Skeletal muscle tissue (tissue), 4 donors: ENCODE measurements around the gene SLC26A4. TPM values are rescaled to one million over a fixed set of nuclear protein-coding genes. Genes with fewer than 3 reads are reported as not detected.

Experiments
- H3K27ac ChIP-seq: one replicate; pipeline ENCODE4 v1.7.0; 2013; ENCODE audit warnings: mild to moderate bottlenecking, low read depth, low read length, inconsistent platforms
- H3K27me3 ChIP-seq, 3 donors: one replicate each; pipeline ENCODE4 v1.7.0; 2013; ENCODE audit warnings: low read length in 3 of 3; ENCODE audit not compliant: control insufficient read depth in 3 of 3, insufficient read depth in 3 of 3
- H3K36me3 ChIP-seq, 3 donors: one replicate each; pipeline ENCODE4 v1.7.0; 2013; ENCODE audit warnings: low read length in 3 of 3; ENCODE audit not compliant: control insufficient read depth in 3 of 3, insufficient read depth in 3 of 3
- H3K4me1 ChIP-seq, 3 donors: one replicate each; pipeline ENCODE4 v1.7.0; 2013; ENCODE audit warnings: low read length in 3 of 3, mild to moderate bottlenecking in 3 of 3; ENCODE audit not compliant: control insufficient read depth in 3 of 3, insufficient read depth in 3 of 3
- H3K4me3 ChIP-seq, 3 donors: one replicate each; pipeline ENCODE4 v1.7.0; 2013; ENCODE audit warnings: low read length in 3 of 3
- H3K9ac ChIP-seq, 3 donors: one replicate each; pipeline ENCODE4 v1.7.0; 2013; ENCODE audit warnings: low read length in 3 of 3, mild to moderate bottlenecking in 3 of 3, moderate library complexity in 2 of 3, low read depth in 1 of 3
- H3K9me3 ChIP-seq, 3 donors: one replicate each; pipeline ENCODE4 v1.7.0; 2013; ENCODE audit warnings: low read length in 3 of 3; ENCODE audit not compliant: control insufficient read depth in 3 of 3
- total RNA-seq: library from RNA; depleted of rRNA; stranded (reverse); fragments of >200 nt; gene quantifications from one replicate; pipeline ENCODE4 v1.2.3, GENCODE V29; 2014
- donor health status: Osteomylitis.

SLC26A4 gene
- total RNA-seq, 1 donor from 2014 or later, result 0.52 TPM

DNA sequence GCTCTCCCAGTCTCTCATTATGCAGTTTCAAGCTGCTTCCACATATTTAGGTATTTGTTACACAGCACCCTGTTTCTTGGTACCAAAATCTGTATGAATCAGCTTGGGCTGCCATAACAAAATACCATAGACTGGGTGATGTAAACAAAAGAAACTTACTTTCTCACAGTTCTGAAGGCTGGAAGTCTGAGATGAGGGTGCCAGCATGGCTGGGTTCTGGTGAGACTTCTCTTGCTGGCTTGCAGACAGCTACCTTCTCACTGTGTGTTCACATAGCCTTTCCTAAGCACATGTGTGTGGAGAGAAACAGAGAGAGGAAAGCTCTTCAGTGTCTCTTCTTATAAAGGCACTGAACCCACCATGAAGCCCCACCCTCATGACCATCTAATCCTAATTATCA, 67.6 kb downstream of the SLC26A4 start:
- no peak overlapping the region for H3K9ac ChIP-seq
- no peaks in the 10 kb centered on the region for H3K36me3 ChIP-seq
- H3K27me3 ChIP-seq, result peaks cover 0 to 10% (median 0%) of the 10 kb centered on the region in 3 donors
- no peaks in the 10 kb centered on the region for H3K9me3 ChIP-seq
- H3K4me1 ChIP-seq, result no peaks in the 10 kb centered on the region
- no peak overlapping the region for H3K4me3 ChIP-seq
- no peak overlapping the region for H3K27ac ChIP-seq

DNA sequence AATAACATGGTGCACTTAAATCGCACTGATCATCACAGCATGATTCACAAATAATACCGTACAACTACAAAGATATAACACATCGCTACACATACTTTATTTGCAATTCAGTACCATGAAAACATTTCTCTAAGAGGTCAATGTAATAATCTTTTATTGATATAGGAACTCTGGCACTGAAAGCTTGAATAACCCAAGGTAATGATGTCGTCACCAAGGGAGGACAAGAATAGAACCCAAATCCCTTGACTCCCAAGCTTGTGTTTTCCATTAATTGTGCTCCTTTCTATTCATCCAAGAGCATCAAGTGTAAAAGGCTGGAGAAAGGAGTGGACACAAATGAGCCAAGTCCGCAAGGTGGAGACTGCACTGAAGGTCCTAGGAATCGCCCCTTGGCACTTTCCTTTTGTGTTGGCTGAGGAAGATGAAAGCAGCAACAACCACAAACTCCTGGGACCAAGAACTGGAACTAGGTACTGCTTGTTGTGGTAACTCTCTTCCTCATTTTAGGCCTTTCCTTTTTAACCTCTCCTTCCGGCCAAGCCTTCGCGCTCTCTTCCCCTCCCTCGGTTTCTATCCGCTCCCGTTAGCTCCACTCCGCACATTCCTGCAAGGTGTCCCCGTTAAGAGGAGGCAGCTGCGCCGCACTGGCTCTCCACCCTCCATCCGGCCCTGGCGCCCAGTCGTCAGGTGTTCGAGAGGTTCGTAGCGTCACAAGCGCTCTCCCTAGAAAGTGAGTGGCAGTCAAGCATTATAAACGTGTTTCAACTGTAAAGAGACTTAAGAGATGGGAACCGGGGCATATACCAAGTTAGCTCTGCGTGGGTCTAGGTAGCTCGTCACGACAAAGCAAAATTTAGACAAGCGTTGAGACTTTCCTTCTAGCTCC, 82.3 kb downstream of the SLC26A4 start:
- Histone ChIP-seq H3K4me3 (peak overlapping the region; percentile 95 to 97 (median 97)), H3K36me3 (no peaks in the 10 kb centered on the region), H3K9ac (peak overlapping the region; percentile 95 to 99 (median 98)), H3K27ac (peak overlapping the region; percentile 98), H3K27me3 (no peaks in the 10 kb centered on the region), H3K9me3 (no peaks in the 10 kb centered on the region), H3K4me1 (peaks cover 24 to 27% (median 26%) of the 10 kb centered on the region in 3 donors)

DNA sequence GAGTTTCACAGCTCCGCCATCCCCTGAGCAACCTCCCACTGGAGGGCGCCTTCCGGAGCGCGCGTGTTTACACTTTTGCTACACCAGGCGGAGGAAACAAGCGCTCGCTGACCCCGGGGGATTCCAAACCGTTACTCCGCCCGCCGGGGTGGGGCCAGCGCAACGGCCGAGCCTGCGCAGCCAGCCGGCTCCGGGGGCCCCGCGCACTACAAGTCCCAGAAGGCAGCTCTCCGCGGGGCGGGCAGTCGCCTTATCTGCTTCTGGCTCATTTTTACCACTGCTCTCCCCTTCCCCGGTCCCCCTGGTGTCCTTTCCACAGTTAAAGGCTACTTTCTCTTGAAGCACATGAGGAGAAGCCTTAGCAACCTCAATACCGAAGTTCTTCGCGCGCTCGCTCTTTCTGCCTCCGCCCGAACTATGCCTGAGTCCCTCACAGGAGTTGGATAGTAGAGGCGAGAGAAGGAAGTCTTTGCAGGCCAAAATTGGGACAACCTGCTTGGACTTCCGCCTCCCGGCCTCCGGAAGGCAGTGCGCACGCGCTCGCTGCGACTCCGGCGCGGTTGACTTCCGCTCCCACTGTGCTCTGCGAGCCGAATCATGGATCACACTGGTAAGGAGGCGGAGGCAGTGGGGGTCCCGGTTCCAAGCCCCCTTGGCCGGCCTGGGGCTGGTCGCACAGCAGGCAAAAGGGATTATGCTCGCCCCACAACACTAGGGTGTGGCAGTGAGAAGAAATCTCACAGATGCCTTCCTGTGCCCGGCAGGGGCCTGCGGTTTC, 83.1 kb downstream of the SLC26A4 start, which contains the start of gene CBLL1:
Gene CBLL1 (plus strand): TSS at position 576 of the 778 bp plus-strand sequence. CDS start 22 bp downstream, at position 598.
- H3K27me3 ChIP-seq, result no peaks in the 10 kb centered on the region
- peaks cover 0 to under 1% (median 0%) of the 10 kb centered on the region in 3 donors for H3K36me3 ChIP-seq
- H3K4me3 ChIP-seq, result peak within 1 kb of the TSS; percentile 95 to 97 (median 97)
- H3K9ac ChIP-seq, result peak within 1 kb of the TSS; percentile 95 to 99 (median 98)
- H3K4me1 ChIP-seq, result peaks cover 24 to 27% (median 26%) of the 10 kb centered on the region in 3 donors
- H3K27ac ChIP-seq, result peak within 1 kb of the TSS; percentile 98
- H3K9me3 ChIP-seq, result no peaks in the 10 kb centered on the region

DNA sequence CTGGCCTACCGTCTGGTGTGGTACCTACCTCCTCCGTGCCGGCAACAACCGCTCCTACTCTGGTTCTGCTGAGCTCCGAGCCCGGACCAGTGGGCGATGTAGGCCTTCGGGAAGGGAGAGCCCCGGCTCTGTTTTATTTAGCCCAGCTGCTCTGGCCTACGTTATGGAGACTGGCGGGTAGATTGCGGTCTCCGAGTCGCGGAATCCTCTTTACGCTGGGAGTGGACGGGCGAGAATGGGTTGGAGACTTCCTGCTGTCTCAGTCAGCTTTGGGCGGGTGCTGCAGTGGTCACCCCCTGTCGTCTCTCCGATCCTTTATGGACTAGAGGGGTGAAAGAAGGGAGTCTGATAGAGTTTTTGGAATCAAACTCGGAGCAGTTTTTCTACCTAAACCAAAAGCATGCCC, 83.7 kb downstream of the SLC26A4 start:
- peak overlapping the region; percentile 95 to 97 (median 97) for H3K4me3 ChIP-seq
- H3K27me3 ChIP-seq, result no peaks in the 10 kb centered on the region
- H3K4me1 ChIP-seq, result peaks cover 24 to 27% (median 26%) of the 10 kb centered on the region in 3 donors
- no peaks in the 10 kb centered on the region for H3K9me3 ChIP-seq
- H3K27ac ChIP-seq, result peak overlapping the region; percentile 98
- peak overlapping the region; percentile 95 to 99 (median 98) for H3K9ac ChIP-seq
- H3K36me3 ChIP-seq, result peaks cover 0 to 2% (median 0%) of the 10 kb centered on the region in 3 donors

DNA sequence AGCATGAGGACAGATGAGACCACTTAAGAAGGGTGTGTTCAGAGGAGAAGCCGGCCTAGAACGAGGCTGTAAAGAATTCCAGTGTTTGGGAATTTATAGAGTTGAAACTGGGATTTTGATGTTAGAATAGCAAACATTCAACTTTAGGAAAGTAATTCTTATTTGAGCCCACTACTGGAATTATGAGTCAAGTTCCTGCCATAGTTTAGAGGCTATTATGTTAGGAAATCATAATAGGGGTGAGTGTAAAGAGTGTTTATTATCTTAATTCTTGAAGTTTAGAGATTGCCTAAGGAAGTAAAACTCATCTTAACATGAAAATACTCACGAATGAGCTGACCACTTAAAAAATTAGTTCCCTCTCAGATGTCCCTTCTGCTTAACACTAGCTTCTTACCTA, 85.4 kb downstream of the SLC26A4 start:
- Histone ChIP-seq H3K9ac (peak overlapping the region; percentile 16 to 95 (median 44)), H3K36me3 (peaks cover under 1 to 9% (median 6%) of the 10 kb centered on the region in 3 donors), H3K27me3 (no peaks in the 10 kb centered on the region), H3K27ac (no peak overlapping the region), H3K4me1 (peaks cover 24 to 27% (median 26%) of the 10 kb centered on the region in 3 donors), H3K4me3 (no peak overlapping the region), H3K9me3 (no peaks in the 10 kb centered on the region)

DNA sequence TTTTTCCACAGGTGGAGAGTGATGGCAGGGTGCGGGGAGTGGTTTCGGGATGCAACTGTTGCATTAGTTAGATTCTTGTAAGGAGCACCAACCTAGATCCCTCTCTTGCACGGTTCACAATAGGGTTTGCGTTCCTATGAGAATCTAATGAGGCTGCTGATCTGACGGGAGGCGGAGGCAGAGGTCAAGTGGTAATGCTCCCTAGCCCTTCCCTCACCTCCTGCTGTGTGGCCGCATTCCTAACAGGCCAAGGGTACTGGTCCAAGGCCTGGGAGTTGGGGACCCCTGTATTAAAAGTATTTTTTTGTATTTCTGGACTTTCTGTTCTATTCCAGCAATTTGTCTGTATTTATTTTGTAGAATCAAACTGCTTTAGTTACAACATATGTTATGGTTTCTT, 90.5 kb downstream of the SLC26A4 start:
- H3K9me3 ChIP-seq, result no peaks in the 10 kb centered on the region
- peaks cover 11 to 25% (median 25%) of the 10 kb centered on the region in 3 donors for H3K36me3 ChIP-seq
- H3K4me3 ChIP-seq, result no peak overlapping the region
- H3K4me1 ChIP-seq, result peaks cover 2 to 6% (median 5%) of the 10 kb centered on the region in 3 donors
- no peaks in the 10 kb centered on the region for H3K27me3 ChIP-seq
- no peak overlapping the region for H3K9ac ChIP-seq
- H3K27ac ChIP-seq, result no peak overlapping the region

DNA sequence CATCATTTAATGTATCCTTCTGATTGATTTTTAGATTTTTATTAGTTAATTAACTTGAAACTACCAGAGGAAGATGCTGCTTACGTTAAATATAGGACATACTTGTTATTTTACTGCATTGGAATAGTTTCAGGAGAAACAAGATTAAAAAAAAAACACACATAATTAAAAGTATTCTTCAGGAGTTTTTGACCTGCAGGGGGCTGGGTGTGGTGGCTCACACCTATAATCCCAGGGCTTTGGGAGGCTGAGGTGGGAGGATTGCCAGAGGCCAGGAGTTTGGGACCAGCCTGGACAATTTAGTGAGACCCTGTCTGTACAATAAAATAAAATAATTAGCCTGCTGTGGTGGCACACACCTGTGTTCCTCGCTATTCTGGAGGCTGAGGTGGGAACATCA, 94.0 kb downstream of the SLC26A4 start:
- H3K27me3 ChIP-seq, result no peaks in the 10 kb centered on the region
- peaks cover 24 to 56% (median 47%) of the 10 kb centered on the region in 3 donors for H3K36me3 ChIP-seq
- H3K4me3 ChIP-seq, result no peak overlapping the region
- H3K27ac ChIP-seq, result no peak overlapping the region
- H3K9ac ChIP-seq, result no peak overlapping the region
- H3K9me3 ChIP-seq, result no peaks in the 10 kb centered on the region
- no peaks in the 10 kb centered on the region for H3K4me1 ChIP-seq

DNA sequence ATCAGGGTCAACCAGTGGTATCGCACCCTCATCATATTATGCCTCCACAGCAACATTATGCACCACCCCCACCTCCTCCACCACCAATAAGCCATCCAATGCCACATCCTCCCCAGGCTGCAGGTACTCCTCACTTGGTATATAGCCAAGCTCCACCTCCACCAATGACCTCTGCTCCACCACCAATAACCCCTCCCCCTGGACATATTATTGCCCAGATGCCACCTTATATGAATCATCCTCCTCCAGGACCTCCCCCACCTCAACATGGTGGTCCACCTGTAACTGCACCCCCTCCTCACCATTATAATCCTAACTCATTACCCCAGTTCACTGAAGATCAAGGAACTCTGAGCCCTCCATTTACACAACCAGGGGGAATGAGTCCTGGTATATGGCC, 98.0 kb downstream of the SLC26A4 start:
- no peak overlapping the region for H3K27ac ChIP-seq
- H3K4me1 ChIP-seq, result no peaks in the 10 kb centered on the region
- no peaks in the 10 kb centered on the region for H3K9me3 ChIP-seq
- H3K27me3 ChIP-seq, result no peaks in the 10 kb centered on the region
- H3K4me3 ChIP-seq, result no peak overlapping the region
- peaks cover 22 to 54% (median 41%) of the 10 kb centered on the region in 3 donors for H3K36me3 ChIP-seq
- H3K9ac ChIP-seq, result no peak overlapping the region

DNA sequence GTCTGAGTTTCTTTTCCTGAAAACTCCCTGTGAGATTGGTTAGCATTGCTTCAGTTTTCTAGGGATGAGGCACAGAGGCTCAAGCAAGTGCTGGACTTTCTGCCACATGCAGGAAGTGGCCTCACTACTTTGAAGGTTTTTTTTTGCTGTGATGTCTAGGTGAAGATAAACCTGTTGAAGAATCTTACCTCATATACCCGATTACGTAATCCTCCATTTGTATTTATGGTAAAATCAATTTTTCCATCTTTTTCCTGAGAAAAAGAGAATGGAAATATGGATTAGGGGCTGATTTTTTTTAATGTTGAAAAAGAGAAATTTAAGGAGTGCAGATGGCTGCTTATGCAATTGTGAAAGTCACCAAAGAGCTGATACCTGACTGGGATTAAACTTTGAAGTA, 106.8 kb downstream of the SLC26A4 start:
- no peaks in the 10 kb centered on the region for H3K27me3 ChIP-seq
- no peaks in the 10 kb centered on the region for H3K9me3 ChIP-seq
- H3K36me3 ChIP-seq, result no peaks in the 10 kb centered on the region
- H3K4me1 ChIP-seq, result no peaks in the 10 kb centered on the region
- no peak overlapping the region for H3K27ac ChIP-seq
- no peak overlapping the region for H3K4me3 ChIP-seq
- no peak overlapping the region for H3K9ac ChIP-seq
